Dermis microvascular lymphatic vessel endothelial cell (primary cell): ENCODE measurements around the gene MYH11. TPM values are rescaled to one million over a fixed set of nuclear protein-coding genes. Genes with fewer than 3 reads are reported as not detected.
"Not testable (repeated sequence)": the region's sequence is repeated elsewhere in the genome, so short reads cannot be mapped to it uniquely, and the experiment has no call there.

Experiments used
- DNase-seq, 2 donors: peaks; one replicate each; pipeline versions ENCODE4 v3.0.0 to v3.0.0-alpha.2; 2010; ENCODE audit warnings: low read depth in 2 of 2
- total RNA-seq: library from RNA; depleted of rRNA; stranded (reverse); fragments of >200 nt; gene quantifications from 2 replicates; pipeline ENCODE4 v1.2.1, GENCODE V29; 2014

Gene MYH11
- total RNA-seq, 1 donor from 2014 or later = not detected

DNA sequence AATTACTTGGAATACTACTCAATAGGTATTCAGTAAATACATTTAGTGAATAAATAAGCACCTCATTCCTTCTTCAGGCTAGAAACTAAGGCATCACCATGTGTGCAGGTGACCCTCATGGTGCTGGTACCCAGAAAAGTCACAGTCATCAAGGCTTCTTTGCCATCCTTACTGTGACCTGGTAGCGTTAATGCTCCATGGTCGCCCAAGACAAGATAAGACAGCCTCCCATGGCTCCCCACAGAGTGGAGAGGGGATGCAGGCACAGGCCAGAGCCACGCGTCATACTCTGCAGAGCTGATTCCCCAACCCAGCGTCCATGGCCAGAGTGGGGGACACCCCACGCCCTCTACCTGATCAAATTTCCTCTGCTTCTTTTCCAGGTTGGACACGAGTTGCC is 133.0 kb downstream of the MYH11 start:
- no peak for DNase-seq

DNA sequence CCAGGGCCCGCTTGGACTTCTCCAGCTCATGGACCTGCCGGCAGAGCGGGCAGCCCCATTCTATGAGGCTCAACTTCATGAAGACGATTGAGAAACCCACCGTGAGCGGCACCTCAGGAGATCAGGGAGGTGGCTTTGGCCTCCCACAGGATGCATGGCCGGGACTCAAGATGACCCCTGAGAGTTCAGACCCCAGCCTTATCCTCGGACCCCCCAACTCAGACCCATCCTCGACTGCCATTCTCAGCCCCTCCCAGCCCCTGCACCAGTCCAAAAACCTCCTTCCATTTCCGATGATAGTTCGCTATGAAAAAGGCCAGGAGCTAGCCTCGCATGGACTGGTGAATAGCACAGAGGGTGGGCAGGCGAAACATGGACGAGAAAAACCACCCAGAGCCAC is 135.8 kb downstream of the MYH11 start:
- DNase-seq = no peak

DNA sequence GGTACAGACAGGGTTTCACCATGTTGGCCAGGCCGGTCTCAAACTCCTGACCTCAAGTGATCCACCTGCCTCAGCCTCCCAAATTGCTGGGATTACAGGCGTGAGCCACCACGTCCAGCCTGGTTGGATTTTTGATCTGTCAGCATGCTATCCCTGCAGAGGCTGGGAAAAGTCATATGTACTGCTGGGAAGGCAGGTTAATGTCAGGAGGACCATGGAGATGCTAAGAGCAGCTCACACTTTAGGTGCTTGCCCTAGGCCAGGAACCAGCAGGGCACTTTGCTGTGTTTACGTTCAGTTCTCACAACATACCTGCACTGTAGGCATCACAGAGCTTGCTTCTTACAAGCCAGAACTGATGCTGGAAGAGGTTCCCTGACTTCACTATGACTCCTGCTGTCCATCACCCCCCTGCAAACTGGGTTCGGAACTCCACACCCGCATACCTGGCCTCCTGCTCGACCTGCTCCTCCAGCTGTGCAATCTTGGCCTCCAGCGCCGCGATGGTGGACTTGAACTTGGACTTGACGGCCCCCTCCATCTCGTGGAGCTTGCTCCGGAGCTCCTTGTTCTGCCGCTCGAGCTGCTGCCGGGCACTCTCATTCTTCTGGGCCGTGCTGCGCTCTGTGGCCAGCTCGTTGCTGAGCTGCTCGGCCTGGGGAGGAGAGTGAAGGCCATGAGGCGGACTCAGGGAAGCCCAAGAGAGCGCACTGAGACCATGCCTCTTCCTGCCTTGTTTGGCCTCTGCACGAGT is 140.0 kb downstream of the MYH11 start:
- DNase-seq = no peak

DNA sequence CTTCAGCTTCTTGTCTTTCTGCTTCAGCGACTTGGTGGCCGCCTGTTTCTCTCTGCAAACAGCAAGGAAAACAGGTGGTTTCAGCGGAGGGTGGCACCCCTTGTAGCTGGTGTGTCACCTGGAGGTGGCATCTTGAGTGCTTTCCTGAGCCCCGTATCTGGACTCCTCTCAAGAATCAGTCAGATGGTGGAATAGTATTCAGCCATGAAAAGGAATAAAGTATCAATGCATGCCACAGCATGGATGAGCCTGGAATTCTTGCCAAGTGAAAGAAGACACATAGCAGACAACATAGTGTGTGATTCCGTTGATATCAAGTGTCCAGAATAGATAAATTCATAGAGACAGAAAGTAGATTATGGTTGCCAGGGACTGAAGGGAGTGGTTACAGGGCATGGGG is 141.6 kb downstream of the MYH11 start:
- no peak for DNase-seq

DNA sequence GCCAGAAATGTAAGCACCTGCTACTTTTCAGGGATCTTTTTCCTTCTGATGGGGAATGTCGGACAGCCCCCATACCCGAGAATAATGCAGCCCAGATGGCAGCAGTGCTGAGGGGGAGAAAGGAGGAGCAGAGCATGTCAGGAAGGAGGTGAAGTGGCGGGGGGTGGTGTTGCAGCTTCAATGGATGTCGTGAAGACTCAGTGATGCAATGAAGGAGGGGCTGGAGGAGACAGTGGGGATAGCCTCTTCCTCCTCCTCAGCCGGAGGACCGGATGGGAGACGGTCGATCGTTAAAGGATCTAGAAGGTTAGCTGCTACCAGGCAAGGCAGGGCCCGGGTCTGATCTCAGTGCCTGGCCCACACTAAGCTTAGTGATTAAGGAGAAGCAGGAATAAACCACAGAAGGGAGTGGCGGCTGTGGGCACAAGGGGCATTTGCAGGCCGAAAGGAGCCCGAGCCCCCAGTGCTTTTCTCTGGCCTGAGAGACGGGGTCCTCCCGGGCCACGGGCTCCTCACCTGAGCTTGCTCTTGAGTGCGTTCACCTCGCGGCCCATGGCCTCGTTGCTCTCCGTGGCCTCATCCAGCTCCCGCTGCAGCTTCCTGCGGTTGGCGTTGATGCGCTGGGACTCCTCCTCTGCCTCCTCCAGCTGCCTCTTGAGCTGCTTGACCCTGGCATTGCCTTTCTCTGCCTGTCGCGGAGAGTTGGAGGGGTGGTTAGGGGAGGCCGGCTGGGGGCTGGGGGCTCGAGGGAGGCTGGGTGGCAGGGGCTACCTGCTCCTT is 142.2 kb downstream of the MYH11 start:
- no peak for DNase-seq

DNA sequence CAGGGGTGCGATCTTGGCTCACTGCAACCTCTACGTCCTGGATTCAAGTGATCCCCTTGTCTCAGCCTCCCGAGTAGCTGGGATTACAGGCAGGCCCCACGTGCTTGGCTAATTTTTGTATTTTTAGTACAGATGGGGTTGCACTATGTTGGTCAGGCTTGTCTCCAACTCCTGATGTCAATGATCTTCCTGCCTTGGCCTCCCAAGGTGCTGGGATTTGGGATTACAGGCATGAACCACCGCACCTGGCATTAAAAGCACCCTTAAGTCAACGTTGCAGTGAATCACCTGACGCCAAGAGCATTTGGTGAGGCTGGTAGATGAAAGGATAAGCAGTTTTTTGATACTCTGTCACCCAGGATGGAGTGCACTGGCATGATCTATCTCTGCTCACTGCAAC is 147.8 kb downstream of the MYH11 start:
- no peak for DNase-seq

DNA sequence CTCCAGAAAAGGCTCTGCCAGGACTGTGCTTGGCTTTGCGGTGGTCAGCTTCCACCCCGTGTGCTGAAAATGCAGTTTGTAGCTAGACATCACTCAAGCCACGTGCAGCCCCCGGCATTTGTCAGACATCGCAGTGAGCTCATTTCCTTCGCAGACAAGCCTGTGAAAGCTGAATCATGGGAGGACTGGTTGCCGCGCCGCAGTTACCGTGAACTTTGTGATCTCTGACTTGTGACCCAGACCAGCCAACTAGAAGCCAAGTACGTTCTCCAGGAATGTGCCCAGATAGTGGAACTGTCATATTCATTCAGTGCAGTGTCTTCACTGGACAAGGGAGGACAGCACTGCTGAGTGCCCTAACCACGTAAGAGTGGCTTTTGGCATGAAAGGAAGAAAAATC is 148.7 kb downstream of the MYH11 start:
- DNase-seq = peak; percentile 63 to 92

DNA sequence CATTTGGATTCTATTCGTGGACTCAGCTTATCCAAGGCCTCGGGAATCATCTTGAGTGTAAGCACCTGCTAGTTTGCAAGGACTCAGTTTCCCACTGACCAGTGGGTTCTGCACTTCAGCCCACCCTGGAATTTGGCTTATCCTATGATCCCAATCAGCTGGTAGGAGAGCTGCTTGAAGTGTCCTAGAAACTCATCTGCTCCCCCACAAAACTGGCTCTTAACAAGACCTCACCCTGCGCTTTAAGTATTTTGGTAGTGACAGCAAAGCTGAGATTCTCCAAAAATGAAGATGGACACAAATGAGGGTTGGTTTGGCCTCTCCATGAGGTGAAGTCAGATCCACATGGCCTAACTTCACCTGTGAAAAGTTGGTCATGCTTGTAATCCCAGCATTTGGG is 149.5 kb downstream of the MYH11 start:
- no peak for DNase-seq

DNA sequence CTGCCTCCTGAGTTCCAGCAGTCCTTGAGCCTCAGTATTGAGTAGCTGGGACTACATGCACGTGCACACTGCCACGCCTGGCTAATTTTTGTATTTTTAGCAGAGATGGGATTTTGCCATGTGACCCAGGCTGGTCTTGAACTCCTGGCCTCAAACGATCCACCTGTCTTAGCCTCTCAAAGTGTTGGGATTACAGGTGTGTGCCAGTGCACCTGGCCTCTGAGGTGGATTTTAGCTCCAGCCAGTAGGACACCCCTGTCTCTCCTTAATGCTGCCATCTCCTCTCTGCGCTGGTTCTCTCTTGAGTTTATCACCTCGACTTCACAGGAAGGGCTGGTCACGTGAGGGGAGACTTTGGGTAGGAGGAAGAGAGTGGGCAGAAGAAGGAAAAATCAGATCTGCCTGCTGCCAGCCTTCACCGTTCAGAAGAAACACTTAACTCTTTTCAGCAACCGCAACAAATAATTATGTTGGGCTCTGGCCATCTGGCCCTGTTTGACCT is 151.7 kb downstream of the MYH11 start:
- no peak for DNase-seq

DNA sequence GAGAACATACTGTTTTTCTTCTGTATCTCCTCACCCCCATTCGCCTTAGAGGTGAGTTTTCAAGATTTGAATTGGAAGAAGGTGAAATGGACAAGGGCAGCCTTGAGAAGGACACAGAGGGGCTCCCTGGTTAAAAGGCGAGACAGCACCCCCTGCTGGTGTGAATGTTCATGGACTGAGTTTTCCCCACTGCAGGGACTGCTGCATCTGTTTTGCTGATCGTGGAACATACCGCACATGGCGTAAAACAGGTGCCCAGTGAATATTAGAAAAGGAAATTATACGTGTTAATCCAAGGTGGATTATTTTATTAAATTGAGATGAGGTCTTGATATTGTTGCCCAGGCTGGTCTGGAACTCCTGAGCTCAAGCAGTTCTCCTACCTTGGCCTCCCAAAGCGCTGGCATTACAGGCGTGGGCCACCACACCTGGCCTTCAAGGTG is 152.3 kb downstream of the MYH11 start:
- peak; percentile 47 to 80 for DNase-seq

DNA sequence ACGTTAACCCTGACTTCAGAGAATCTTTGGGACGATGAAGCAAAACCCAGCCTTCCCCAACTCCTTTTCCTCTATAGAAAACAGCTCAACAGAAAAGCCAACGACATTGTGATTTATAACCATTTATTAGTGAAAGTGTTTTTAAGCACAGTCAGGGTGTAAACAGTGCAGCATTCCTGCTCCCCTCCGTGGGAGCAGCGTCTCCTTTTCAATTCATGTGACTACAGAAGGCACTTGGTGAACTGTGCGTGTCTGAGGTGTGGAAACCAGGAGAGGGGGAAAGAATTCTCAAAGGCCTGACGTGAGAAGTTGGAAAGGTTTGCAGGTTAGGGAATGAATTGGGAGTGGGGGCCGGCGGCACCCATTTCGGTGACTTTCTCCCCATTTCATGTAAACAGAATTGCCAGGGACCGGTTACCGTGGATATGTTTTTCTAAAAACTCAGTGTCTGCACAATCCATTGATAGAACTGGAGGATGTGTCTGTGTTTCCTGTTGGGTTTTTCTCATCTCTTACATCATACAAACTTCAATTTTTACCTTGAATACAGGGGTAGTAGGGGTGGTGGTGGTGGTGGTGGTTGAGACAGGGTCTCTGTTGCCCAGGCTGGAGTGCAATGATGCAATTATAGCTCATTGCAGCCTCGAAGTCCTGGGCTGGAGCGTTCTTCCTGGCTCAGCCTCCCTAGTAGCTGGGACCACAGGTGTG is 153.6 kb downstream of the MYH11 start:
- DNase-seq = peak in 1 of 2 donors; percentile 10

DNA sequence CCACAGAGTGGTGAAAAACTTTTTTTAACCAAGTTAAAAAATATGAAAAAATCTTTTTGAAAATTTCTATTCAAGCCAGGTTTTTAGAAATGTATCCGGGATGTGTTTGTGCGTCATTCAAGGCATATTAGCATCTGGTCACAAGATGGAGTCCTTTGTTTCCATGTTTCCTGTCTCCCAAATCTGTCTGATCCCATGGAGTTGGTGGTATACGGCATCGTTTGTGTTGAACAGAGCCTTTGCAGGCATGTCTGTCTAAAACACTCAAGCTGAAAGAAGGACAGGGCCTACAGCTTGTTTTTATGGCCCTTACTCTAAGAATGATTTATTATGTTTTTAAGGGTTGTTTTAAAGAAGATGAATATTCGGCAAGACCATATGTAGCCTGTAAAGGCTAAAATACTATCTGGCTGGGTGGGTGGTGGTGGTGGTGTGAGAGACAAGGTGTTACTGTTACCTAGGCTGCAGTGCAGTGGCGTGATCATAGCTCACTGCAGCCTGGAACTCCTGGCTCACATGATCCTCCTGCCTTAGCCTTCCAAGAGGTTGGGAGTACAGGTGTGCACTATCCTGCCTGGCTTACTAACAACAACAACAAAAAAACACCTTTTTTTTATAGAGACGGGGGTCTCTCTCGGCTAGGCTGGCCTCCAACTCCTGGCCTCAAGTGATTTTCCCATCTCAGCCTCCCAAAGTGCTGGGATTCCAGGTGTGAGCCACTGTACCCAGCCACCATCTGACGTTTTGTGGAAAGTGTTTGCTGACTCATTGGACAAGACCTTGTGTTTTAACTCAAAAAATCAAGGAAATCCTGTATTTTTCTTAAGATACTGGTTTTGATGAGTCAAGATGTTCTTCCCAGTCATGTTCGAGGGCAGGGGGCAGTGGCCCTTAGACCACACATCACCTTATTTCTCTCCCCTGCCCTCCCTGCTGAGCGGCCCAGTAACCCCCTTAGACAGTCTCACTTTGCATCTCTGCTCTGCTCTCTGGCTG is 154.6 kb downstream of the MYH11 start:
- DNase-seq = peak in 1 of 2 donors; percentile 13

DNA sequence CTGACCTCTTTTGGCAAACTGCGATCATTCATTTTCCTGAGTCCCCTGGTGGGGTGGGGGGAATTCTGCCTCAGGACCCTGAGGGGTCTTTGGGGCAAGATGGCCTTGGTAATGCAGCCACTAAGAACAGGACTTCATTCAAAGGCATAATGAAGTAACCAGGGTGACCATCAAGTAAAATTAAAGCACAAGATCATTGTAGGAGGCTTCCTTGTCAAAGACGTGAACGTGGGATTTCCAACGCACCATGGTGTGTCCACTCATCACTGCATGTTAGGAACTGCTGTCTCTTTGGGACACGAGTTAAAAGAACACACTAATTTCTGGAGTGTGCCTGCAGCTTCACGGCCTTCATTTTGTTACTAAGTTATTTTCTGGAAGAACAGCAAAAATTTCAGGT is 155.5 kb downstream of the MYH11 start:
- no peak for DNase-seq

DNA sequence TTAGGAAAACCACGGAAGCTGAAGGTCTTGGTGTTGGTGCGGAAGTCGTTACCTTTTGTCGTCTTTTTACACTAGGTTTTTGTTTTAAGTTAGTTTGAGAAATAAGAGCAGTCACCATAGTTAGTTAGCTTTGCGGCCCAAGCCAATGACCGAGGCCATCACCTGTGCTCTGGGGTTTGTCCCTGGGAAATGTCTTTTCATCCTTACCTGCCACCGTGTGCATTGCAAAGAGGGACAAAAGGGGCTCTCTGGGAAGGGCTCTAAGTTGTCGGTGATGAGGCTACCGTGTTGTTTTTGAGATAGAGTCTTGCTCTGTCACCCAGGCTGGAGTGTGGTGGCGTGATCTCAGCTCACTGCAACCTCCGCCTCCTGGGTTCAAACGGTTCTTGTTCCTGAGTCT is 157.0 kb downstream of the MYH11 start:
- DNase-seq = no peak

DNA sequence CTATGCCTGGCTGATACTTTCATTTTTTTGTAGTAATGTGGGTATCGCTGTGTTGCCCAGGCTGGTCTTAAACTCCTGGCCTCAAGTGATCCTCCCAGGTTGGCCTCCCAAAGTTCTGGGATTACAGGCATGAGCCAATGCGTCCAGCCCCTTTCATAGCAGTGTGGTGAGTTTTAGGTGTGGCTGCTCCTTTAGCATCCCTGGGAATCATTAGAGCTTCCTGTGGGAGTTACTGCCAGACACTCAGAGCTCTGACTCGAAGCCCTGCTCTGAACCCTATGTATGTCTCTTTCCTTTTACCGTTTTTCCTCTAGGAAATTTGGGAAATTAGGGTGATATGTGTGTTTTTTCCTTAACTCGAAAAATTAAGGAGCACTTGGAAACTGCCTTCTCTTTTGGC is 162.3 kb downstream of the MYH11 start:
- no peak for DNase-seq

DNA sequence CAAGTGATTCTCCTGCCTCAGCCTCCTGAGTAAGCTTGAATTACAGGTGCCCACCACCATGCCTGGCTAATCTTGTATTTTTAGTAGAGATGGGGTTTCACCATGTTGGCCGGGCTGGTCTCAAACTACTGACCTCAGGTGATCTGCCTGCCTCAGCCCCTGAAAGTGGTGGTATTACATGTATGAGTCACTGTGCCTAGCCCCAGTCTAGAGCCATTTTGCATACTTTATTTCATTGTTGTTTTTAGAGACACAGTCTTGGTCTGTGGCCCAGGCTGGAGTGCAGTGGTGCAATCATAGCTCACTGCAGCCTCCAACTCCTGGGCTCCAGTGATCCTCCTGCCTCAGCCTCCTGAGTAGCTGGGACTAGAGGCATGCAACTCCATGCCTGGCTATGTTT is 164.3 kb downstream of the MYH11 start:
- not testable (repeated sequence) for DNase-seq

DNA sequence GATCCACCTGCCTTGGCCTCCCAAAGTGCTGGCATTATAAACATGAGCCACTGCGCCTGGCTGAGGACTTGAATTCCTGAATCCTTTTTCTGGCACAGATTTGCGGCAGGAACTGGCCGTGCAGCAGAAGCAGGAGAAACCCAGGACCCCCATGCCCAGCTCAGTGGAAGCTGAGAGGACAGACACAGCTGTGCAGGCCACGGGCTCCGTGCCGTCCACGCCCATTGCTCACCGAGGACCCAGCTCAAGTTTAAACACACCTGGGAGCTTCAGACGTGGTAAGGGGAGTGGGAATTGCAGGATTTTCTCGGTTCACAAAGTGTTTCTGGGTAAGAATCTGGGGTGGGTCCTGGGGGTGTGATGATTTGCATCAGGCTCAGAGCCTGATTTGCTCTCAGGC is 165.8 kb downstream of the MYH11 start:
- DNase-seq = no peak

DNA sequence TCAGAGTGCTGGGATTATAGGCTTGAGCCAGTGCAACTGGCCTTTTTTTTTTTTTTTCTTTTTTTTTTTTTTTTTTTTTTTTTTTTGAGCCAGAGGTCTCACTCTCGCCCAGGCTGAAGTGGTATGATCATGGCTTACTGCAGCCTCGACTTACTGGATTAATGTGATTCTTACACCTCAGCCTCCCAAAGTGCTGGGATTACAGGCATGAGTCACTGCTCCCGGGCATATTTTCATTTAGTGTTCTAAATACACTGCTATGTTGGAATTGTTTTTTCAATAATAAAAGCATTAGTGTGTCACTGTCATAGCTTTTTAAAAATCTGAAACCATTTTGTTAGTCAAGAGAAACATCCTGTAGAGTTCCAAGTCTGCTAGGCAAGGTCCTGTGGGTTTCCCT is 166.5 kb downstream of the MYH11 start:
- peak in 1 of 2 donors; percentile 25 for DNase-seq

DNA sequence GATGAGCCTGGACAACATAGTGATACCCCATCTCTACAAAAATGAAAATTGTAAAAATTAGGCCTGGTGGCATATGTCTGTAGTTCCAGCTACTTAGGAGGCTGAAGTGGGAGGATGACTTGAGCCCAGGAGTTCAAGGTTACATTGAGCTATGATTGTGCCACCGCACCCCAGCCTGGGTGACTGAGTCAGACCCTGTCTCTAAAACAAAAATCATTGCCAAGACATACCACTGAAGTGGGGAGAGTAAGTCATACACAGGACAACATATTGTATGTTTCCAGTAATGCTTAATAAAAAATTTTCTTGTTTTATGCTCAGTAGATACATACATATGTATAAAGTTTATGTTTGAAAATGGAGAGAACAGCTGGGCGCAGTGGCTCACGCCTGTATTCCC is 167.5 kb downstream of the MYH11 start:
- no peak for DNase-seq

DNA sequence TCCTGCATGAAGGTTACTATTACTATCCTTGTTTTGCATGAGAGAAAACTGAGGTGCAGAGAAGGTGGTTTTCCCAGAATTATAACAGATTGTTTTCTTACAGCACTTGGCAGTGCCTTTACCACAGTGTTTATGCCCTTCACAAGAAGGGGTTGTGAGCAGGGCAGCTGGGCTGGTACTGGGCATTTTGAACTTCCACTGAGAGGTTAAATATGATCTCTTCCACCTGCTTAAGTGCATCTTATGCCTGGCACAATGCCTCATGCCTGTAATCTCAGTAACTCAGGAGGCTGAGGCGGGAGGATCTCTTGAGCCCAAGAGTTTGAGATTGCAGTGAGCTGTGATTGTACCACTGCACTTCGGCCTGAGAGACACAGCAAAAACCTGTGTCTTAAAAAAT is 170.5 kb downstream of the MYH11 start:
- DNase-seq = no peak

DNA sequence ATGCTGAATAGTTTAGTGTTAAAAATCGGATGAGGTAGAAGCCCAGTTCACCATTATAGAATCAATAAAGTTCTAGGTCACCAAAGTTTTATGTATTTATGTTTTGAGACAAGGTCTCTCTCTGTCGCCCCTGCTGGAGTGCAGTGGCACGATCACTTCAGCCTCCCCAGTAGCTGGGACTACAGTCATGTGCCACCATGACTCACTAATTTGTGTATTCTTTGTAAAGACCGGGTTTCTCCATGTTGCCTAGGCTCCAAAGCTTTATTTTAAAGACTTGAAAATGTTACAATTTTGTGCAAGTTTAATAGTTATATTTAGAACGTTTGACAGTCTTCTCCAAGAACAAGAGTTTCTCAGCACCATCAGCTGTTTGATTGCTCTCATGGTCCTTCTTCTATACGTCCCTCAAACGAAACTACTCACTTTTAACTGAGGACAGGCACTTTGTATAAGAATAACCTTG is 174.7 kb downstream of the MYH11 start:
- DNase-seq = peak; percentile 63 to 86
